Measurements from ENCODE around the gene UBASH3B.

Gene UBASH3B

DNA sequence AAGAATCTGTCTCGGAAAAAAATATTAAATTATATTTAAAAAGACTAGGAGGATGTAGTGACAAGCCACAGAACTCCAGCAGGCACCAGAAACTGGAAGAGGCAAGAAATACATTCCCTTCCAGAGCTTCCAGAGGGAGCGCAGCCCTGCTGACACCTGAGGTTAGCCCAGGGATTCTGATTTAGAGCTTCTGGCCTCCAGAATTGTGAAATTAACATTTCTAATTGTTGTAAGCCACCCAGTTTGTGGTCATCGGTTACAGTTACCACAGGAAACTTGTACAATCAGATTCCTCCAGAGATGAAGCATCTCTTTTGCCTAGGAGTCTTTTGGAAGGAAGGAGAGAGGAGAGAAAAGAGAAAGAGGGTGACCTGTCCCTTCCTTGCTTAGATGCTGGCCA is 6.4 kb upstream of the UBASH3B start:
- DNase-seq: no peak

DNA sequence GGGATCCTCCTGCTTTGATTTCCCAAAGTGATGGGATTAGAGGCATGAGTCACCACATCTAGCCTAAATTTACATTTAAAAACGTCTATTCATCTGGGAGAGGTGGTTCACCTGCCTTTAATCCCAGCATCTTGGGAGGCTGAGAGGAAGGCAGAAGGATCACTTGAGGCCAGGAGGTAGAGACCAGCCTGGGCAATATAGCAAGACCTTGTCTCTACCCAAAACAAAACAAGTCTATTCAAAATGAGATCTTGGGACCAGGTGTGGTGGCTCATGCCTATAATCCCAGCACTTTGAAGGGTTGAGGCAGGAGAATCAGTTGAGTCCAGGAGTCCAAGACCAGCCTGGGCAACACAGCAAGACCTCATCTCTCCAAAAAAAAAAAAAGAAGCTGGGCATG is 4.9 kb upstream of the UBASH3B start:
- DNase-seq: no peak

DNA sequence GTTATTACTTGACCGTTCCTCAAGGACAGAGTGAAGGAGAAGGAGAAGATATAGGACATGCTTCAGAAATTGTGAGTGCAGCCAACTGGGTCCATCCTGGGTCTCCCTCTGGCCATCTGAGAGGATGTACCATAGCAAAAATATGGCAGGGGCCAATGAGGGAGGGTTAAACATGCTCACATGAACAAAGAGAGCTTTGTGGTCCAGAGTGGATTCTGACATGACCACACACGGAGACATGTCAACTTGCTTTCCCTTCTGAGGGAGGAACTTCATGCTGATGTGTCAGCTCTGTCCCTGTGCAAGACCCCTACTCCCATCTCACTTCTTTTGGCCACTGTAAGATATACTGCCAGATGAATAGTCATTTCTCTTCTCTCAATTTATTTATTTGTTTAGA is 3.0 kb upstream of the UBASH3B start:
- no peak for DNase-seq

DNA sequence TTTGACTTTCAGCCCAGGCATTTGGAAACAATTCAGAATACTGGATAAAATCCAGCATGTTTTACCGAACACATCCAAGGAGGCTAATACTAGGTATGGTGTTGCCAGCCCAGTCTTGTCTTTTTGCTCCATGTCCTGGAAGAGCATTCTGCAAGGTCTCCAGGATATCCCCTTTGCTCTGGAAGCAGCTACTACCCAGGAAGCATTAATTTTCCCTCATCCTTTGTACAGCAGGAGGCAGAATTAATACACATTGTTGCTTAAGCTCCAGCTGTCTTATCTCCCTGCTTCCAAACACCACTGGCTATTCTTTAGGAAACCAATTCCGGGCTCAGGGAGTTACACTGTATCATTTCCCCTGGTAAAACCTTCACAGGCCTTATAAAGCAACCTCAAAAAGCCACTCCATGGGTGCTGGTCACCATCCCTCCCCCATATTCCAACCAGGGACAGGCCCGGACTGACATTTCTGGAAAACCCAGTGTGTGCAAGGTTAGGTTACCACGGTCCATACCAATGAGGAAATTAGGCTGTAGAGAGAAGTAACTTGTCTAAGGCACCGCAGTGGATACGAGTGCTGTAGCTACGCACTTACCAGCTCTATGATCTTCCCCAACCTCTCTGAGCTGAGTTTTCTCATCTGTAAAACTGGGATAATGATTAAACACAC is 1.5 kb upstream of the UBASH3B start:
- no peak for DNase-seq

DNA sequence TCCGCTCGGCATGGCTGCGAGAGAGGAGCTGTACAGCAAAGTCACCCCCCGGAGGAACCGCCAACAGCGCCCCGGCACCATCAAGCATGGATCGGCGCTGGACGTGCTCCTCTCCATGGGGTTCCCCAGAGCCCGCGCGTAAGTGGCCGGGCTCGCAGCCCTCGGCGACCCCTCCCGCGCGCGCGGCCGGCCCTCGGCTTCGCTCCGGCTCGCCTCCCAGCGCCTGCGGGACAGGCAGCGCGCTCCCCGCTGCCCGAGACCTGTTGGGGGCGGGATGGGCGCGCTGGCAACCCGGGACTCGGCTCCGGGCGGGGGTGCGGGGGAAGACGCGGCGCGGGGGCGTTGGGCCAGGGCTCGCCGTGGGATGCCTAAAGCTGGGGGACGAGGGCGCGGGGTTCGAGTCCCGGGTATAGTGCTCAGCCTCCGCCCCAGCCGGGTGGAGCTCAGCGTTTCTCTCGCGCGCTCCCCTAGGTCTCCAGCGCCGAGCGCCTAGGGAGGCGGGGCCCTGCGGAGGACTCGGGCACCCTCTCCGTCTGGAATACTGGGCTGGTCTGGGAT is 630 bp downstream of the UBASH3B start:
- peak; percentile 49 for DNase-seq

DNA sequence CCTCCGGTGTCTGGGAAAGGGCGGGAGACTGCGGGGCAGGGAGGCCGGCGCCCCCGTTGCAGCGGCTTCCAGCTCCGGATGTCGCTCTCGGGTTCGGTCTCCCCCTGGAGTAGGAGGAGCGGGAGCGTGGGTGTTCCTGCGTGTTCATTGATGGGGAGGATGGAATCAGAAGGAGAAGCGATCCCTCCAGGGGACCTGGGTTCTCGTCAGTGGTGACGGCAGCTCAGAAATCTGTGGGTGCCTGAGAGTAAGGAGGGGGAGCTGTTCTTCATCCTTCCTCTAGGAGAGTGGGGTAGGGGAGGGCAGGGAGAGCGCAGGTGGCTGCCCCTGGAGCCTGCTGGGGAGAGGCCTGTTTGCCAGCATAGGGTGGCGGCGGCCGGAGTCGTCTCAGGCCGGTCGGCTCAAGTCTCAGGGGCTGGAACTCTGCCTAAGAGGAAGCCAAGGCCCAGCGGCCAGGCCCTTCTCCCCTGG is 1.1 kb downstream of the UBASH3B start:
- peak; percentile 41 for DNase-seq

DNA sequence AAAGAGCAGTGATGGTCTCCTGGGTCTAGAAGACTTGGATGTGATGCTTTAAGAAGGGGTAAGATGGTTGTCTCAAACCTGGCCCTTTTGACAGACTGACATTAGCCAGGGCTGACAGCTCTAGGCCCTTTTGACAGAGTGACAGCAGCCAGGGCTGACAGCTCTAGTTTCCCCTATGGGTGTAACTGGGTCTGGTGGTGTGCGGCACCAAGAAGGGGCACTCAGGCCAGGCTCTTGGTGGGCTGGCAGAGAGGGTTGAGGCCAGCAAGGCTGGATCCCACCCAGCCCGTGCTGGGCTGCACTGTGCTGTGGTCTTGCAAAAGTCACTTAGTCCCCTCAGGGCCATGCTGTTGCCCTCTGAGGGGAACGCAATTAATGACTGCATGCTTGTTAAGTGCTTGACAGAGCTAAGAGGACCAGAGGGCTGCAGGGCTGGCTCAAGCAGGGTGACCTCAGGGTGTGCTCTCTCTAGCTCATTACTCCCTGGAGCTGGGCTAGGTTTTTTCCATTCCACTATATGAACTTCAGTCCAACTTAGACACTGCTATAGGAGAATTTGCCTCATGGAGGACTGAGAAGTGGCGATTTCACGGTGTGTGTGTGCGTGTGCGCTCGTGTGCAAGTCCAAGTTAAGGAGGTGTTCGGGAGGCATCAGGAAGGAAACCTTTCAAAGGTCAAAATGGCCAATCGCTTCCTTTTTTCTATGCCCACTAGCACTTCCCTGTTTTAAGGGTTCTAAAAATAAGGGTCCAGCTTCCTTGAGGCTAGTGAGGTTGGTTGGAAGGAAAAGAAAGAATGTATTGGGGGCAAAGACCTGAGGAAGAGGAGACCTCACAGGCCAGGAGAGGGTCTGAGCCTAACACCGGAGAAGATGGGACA is 4.4 kb downstream of the UBASH3B start:
- DNase-seq: no peak

DNA sequence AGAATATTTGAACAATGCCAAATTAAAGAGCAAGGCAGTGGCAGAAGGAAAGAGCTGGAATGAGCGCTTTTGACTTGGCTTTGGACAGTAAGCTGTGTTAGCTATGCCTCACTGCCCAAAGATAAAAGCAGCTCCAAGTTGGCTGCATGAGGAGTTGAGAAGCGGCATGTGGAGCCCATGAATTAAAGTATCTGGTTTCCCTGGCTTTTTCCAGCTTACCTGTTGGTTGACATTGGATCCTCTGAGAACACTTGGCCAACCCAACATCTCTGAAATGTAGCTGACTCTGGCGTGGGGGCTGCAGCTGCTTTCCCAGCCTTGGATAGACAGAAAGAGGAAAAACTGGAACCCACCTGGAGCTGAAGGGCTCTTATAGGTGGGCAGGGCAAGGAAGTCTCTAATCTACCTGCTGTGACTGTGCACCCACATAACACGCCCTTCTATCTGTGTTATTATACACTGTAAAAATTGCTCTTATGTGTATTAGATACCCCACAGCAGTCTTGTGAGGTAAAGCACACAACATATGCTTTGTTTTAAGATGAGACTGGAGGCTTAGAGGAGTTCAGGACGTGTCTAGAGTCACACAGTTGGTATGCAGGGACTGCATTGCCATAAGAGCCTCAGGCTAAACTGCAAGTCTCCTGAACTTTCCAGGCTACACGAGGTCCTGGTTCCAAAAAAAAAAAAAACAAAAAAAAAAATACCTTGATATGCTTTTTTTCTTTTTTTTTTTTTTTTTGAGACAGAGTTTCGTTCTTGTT is 5.8 kb downstream of the UBASH3B start:
- DNase-seq: no peak

DNA sequence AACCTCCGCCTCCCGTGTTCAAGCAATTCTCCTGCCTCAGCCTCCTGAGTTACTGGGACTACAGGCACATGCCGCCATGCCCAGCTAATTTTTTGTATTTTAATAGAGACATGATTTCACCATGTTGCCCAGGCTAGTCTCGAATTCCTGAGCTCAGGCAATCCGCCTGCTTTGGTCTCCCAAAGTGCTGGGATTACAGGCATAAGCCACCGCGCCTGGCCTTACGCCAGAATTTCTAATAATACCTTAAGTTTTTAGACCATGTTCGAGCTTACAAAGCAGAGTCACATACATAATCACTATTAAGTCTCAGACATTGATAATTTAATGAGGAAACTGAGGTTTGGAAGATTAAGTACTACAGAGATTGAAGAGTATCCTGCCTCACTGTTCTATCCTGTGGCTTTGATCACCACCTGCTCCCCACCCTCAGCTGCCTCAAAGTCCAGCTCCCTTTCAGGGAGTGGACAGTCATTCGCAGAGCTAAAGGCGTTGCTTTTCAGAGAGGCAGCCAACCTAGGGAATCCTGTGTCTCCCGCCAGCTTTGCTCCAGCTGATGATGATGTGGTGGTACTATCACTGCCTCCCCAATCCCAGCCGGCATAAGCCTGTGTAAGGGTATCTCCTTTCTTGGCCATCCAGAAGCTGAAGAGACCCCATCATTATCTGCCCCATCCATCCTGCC is 7.7 kb downstream of the UBASH3B start:
- DNase-seq: no peak

DNA sequence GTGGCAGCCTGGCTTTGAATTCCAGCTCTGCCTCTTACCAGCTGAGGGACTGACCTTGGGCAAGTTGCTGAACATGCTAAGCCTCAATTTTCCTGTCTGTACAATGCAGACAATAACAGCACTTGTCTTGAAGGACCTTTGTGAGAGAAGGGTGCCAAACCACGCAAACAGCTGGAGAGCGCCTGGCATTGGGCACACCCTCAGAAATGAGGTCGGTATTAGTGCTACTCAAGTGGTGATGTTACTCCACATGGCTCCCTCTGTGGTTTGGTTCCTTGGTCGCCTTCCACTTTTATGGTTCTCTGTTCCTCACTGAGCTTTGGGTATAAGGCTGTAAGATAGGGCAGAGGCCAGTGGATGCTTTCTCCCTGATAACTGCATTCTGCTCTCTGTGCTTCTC is 8.2 kb downstream of the UBASH3B start:
- no peak for DNase-seq

DNA sequence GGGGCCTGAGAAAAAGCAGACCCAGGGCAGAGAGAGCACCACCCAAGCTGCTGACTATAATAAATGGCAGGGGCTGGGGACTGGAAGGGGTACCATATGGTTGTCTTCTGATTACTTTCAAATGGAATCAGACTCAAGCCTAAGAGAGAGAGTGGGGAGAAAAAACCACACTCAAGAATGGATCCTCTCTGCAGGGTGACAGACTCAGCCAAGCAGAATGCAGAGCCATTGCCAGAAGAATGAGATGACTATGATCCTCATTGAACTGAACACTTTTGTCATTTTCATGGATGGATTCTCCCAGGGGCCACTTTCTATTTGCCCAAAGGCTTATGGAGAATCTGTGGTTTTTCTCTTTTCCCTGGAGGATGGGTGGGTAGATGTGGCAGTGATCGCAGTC is 8.7 kb downstream of the UBASH3B start:
- no peak for DNase-seq

DNA sequence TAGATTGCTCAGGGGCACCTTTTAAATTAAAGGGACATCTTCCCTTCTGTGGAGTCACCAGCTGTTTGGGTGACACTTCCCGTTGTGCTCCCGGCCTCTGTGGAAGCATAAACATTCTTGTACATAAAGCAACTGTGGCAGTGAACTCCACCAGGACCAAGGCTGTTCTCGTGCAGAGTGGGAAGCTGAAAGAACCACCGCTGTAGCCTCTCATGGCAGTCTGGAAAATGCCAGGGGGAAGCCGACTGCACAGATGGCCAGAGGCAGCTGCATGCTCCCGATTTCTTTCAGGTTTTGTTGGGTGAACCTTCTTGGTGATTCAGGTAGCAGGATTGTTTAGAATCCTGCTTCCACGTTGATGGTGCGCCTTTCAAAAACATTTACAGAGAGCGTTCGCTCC is 10.3 kb downstream of the UBASH3B start:
- DNase-seq: no peak

DNA sequence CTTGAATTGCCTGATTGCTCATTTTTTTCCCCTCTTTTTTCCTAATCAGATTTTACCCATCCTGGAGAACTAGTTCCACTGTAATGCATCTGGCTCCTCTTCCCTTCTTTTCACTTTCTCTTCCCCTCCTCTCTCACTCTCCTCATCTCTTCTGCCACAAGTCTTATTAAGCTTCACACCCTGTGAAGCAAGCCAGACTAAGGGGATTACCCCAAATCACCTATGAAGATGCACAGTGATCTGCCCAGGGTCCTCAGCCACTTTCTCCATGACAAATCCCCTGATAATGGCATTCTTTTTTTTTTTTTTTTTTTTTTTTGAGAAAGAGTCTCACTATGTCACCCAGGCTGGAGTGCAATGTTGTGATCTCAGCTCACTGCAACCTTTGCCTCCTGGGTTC is 11.2 kb downstream of the UBASH3B start:
- DNase-seq: no peak

DNA sequence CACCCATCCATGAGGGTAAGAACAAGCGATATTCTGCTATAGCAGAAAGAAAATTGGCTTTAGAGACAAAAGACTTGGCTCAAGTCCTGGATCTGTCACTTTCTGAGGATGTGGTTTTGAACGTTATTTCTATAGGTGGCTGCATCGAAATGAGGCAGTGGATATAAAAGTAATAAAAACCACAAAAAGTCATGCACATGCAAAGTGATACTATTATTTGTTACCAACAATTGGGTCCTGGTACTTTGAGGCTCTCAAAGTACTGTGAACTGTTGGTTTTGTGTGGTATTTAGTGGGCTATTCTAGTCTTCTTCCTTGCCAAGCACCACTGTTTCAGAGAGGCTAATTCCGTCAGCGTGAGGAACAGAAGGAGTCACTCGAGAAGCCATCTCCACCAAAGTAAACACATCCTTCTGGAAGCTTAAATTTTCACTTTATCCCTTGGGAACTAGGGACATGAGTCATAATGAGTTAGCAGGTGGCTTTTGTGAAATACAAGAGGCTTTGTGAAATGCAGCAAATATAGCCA is 13.1 kb downstream of the UBASH3B start:
- DNase-seq: no peak

DNA sequence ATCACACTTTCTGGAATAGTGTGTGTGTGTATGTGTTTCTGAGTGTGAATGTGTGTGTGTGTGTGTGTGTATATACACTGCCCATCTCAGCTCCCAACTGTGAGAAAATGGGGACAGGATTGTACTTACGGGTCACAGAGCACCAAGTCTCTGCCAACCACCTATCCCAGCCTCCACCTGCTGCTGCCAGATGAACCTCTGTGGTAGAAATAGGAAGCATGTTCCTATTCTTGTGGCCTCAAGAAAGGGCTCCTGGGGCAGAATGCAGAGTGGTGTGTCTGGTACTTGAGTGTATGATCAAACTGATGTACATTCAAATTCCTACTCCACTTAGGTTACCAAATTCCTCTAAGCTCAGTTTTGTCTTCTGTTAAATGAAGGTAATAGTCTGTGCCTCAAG is 14.6 kb downstream of the UBASH3B start:
- DNase-seq: no peak

DNA sequence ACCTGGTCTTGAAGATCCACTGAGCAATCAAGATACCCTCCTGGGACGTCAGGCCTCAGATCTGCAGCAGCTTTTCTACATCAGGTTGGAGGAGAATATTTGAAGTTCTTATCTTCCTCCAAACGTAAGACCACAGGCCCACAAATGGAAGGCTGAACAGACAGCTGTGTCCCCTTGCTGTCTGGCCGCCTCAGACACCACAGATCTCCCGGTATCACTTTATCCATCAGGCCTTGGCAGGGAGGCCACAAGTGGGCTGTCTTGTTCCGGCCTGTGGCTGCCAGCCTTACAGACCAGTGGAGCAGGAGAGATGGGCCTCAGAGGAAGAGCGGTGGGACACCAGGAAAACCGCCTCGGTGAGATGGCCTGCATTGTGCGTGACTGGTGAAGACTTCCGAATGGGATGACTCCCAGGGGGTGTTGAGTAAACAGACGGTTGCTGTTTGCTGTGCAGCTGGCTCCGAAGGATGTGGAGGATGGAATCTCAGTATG is 15.9 kb downstream of the UBASH3B start:
- no peak for DNase-seq

DNA sequence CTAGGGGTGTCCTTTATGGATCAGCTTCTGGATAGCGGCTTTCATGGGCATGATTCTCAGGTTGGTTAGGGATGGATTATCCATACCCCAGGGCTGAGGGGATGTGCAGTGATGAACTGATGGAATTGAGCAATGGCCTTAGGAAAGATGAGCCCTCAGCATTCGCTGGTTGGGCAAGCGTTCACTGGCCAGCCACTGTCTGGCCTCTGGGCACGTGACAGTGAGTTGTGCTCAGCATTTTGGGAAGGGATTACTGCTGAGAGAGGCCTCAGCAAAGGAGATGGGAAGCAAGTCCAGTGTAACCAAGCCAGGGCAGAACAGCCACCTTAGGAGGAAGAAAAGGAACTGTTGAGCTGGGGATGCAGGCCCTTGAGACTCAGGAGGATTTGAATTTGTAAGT is 17.4 kb downstream of the UBASH3B start:
- no peak for DNase-seq

DNA sequence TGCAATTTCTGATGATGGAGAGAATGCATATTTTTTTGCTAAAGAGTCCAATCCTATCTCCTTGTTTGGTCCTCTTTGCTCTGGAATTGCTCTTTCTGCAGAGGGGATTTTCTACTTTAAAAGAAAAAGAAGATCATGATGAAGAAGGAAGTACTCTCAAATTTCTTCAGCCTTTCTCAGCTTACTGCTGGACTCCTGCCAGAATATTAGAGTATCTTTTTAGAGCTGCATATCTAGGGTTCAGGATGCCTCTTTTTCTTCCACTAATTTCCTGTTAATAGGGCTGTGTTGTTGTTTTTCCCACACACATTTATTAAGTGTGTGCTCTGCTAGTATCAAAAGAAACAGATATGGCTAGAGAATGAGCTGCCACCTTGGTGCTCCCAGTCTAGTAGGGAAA is 18.2 kb downstream of the UBASH3B start:
- no peak for DNase-seq

DNA sequence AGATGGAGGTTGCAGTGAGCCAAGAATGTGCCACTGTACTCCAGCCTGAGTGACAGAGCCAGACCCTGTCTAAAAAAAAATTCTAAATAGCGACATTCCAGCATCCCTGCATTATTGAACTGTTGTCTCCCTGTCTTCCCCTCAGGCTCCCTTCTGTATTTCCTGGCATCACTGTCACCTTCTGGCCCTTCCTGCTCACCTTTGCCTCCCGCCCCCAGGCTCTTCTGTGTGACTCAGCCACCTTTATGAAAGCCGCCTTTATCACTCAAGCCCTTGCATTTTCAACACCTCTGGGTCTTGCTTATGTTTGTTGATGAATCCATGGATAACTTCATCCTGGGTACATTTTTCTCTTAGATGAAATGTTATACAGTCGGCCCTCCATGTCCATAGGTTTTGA is 21.1 kb downstream of the UBASH3B start:
- no peak for DNase-seq

DNA sequence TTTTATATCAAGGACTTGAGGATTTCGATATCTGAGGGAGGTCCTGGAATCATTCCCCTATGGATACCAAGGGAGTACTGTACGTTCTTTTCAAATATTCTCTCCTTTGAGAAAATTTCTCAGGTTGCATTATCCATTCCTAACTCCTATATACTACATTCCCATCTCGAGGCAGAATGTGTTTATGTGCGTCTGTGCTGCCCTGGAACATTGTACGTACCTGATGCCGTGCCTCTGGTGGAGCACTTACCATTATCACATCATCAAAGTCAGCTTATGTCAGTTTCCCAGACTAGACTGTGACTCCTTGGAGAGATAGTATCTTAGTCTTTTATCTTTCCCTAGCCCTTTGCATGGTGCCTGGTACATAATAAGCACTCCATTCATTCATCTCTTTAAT is 21.7 kb downstream of the UBASH3B start:
- DNase-seq: no peak

DNA sequence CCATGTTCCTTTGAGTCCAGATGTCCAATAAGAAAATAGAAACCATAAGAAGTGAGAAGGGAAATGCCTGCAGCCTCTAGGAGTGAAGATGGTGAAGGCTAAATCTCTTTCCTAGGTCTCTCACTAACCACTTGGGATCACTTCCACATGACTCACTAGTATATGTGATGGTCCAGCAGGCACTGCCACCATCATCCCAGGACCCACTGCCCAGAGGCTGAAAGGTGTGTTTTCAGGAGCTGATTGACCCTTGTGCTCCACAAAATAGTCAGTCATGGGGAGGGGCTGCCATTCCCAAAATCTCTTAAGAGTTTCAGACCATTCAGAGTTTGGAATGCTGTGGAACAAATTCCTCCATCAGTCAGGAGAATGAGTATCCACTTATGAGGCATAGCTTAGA is 22.9 kb downstream of the UBASH3B start:
- no peak for DNase-seq

DNA sequence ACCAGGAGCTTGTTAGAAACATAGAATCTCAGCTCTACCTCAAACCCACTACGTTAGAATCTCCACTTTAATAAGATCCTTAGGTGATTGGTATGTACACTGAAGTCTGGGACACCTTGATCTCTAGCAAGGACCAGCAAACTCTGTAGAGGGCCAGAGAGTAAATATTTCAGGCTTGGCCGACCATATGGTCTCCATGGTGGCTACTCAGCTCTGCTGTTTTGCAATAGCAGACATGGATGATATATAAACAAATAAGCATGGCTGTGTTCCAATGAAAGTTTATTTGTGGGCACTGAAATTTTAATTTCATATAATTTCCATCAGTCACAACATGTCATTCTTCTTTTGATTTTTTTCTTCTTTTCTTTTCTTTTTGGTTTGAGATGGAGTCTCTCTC is 23.9 kb downstream of the UBASH3B start:
- no peak for DNase-seq

Measured in stimulated activated CD4-positive, alpha-beta T cell treated with anti-CD3 and anti-CD28 coated beads, Interleukin-4, amount 100 ng/mL, for 24 hours (primary cell).